ENCODE data around the gene NUMB.

DNA sequence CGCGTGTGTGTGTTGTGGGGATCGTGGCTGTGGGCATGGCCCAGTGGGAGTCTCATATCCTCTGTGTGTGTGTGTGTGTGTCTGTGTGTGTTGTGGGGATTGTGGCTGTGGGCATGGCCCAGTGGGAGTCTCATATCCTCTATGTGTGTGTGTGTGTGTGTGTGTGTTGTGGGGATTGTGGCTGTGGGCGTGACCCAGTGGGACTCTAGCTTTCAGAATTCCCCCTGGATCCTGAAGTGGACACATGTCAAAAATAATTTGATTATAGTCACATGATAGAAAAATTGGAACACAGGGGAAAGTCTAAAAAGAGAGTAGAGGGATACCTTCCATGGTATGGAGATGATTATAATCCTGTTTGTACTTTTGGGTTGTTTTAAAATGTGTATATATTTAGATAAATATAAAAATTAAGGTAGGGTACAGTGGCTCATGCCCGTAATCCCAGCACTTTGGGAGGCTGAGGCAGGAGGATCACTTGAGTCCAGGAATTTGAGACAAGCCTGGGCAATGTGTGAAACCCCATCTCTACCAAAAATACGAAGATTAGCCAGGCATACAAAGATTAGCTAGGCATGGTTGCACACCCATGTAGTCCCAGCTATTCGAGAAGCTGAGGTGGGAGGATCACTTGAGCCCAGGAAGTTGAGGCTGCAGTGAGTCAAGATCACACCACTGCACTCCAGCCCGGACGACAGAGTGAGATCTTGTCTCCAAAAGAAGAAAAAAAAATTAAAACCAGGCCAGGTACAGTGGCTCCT, 210.1 kb downstream of the NUMB start:
- no peak for TF ChIP-seq CTCF (conservative IDR thresholded peaks at IDR 0.05; ENCODE audit: low read depth, low read length)
- TF ChIP-seq EZH2 (IDR thresholded peaks at IDR 0.05; ENCODE audit: low read length, unreplicated experiment): no peak
- no peak for TF ChIP-seq EZH2phosphoT487 (IDR thresholded peaks at IDR 0.05; ENCODE audit: borderline replicate concordance, low read length)
